ENCODE results near the gene PCDHB5. TPM values are rescaled to one million over a fixed set of nuclear protein-coding genes. Genes with fewer than 3 reads are reported as not detected.
"Not testable (repeated sequence)": the region's sequence is repeated elsewhere in the genome, so short reads cannot be mapped to it uniquely, and the experiment has no call there.

PCDHB5 gene
- total and polyA plus RNA-seq, 10 of the 15 experiments (the other 5 are each of a cell fraction or from before 2014, with no cell fraction given): 0.09 TPM; not detected in 9

- SMC1A ChIA-PET (ENCODE audit: uncharacterized antibody, unreplicated experiment): no interaction called here
These were observed 47.2 kb downstream of the PCDHB5 start, which contains the start of gene PCDHB16 for GRCh38 chr5:141182248-141182647. Gene PCDHB16 (plus strand): TSS chr5:141182387. CDS start chr5:141182560, 173 bp downstream.

GRCh38 chr5:141184117-141184855 lies 49.3 kb downstream of the PCDHB5 start:
- H3K27ac ChIP-seq (ENCODE audit: control insufficient read depth, insufficient read depth); H3K9ac ChIP-seq (ENCODE audit: control insufficient read depth, insufficient read depth, low read length); H2AFZ ChIP-seq (ENCODE audit: control insufficient read depth, low read depth, low read length); ATAC-seq; H3K79me2 ChIP-seq (ENCODE audit: control insufficient read depth, insufficient read depth, low read length); H3K4me3 ChIP-seq; H4K20me1 ChIP-seq (ENCODE audit: control insufficient read depth, insufficient read depth); POLR2A ChIA-PET; RAD21 ChIA-PET (ENCODE audit: unreplicated experiment); SMC1A ChIA-PET (ENCODE audit: uncharacterized antibody, unreplicated experiment); H3K4me1 ChIP-seq (ENCODE audit: control insufficient read depth, insufficient read depth, low read length); H3K27me3 ChIP-seq (replicated peaks in 1 of 2; ENCODE audit: control insufficient read depth in 2 of 2, insufficient read depth in 2 of 2, low read length in 1 of 2); FAIRE-seq; in situ Hi-C loops (cut with MboI); H3K4me2 ChIP-seq (ENCODE audit: control insufficient read depth, insufficient read depth); DNase-seq (ENCODE audit: low read depth, low spot score); CTCF ChIA-PET; H3K9me3 ChIP-seq (replicated peaks; ENCODE audit: control insufficient read depth, insufficient read depth, low read length); H3K36me3 ChIP-seq (ENCODE audit: control insufficient read depth in 2 of 2, insufficient read depth in 2 of 2, low read length in 1 of 2); BruUV-seq (replicated peaks): not testable (repeated sequence)
- intact Hi-C loops (cut with micrococcal nuclease; ENCODE audit: unreplicated experiment): loop anchor here (10.0 kb wide), 1 partner anchor 381 kb away; no protein-coding TSS in a partner anchor
- WGBS (ENCODE audit: insufficient coverage, insufficient replicate concordance, low lambda C conversion rate, missing lambda C conversion rate): 54% methylated on average over 17 of the region's 69 CpGs

More at GRCh38 chr5:141182248-141182647, 47.2 kb downstream of the PCDHB5 start, which contains the start of gene PCDHB16:
- Histone ChIP-seq H3K9me3 (replicated peaks; ENCODE audit: control insufficient read depth, insufficient read depth, low read length) (no peaks in the 10 kb centered on the region; the same call in 2 of the 3 replicates), H3K4me3 (no peak within 1 kb of the TSS), H3K79me2 (ENCODE audit: control insufficient read depth, insufficient read depth, low read length) (no peaks in the 10 kb centered on the region), H3K9ac (ENCODE audit: control insufficient read depth, insufficient read depth, low read length) (no peak within 1 kb of the TSS), H4K20me1 (ENCODE audit: control insufficient read depth, insufficient read depth) (no peaks in the 10 kb centered on the region), H3K4me1 (ENCODE audit: control insufficient read depth, insufficient read depth, low read length) (no peaks in the 10 kb centered on the region), H3K36me3 (ENCODE audit: control insufficient read depth in 2 of 2, insufficient read depth in 2 of 2, low read length in 1 of 2) (no peaks in the 10 kb centered on the region), H2AFZ (ENCODE audit: control insufficient read depth, low read depth, low read length) (no peak within 1 kb of the TSS), H3K27ac (ENCODE audit: control insufficient read depth, insufficient read depth) (no peak within 1 kb of the TSS), H3K4me2 (ENCODE audit: control insufficient read depth, insufficient read depth) (no peak within 1 kb of the TSS), H3K27me3 (replicated peaks in 1 of 2; ENCODE audit: control insufficient read depth in 2 of 2, insufficient read depth in 2 of 2, low read length in 1 of 2) (no peaks in the 10 kb centered on the region)
- POLR2A ChIA-PET: no interaction called here
- WGBS (ENCODE audit: insufficient coverage, insufficient replicate concordance, low lambda C conversion rate, missing lambda C conversion rate): 21% methylated on average over 13 of the region's 13 CpGs
- ATAC-seq: no peak
- CTCF ChIA-PET: no interaction called here
- no TSS peak for BruUV-seq (replicated peaks)
- DNase-seq (ENCODE audit: low read depth, low spot score): no peak
- in situ Hi-C loops (cut with MboI): no loop called here
- RAD21 ChIA-PET (ENCODE audit: unreplicated experiment): no interaction called here
- intact Hi-C loops (cut with micrococcal nuclease; ENCODE audit: unreplicated experiment): loop anchor here (10.0 kb wide), 1 partner anchor 383 kb away; no protein-coding TSS in a partner anchor
- no peak for FAIRE-seq
- no peak for TF ChIP-seq ZBTB11 (CRISPR knock-in tag; IDR thresholded peaks at IDR 0.05)
- peak; percentile 17; the same call in 1 of the 2 replicates for TF ChIP-seq RAD21 (IDR thresholded peaks at IDR 0.05; ENCODE audit: insufficient read depth, low read depth, low read length)
